ENCODE results near the gene IL17REL.

DNA sequence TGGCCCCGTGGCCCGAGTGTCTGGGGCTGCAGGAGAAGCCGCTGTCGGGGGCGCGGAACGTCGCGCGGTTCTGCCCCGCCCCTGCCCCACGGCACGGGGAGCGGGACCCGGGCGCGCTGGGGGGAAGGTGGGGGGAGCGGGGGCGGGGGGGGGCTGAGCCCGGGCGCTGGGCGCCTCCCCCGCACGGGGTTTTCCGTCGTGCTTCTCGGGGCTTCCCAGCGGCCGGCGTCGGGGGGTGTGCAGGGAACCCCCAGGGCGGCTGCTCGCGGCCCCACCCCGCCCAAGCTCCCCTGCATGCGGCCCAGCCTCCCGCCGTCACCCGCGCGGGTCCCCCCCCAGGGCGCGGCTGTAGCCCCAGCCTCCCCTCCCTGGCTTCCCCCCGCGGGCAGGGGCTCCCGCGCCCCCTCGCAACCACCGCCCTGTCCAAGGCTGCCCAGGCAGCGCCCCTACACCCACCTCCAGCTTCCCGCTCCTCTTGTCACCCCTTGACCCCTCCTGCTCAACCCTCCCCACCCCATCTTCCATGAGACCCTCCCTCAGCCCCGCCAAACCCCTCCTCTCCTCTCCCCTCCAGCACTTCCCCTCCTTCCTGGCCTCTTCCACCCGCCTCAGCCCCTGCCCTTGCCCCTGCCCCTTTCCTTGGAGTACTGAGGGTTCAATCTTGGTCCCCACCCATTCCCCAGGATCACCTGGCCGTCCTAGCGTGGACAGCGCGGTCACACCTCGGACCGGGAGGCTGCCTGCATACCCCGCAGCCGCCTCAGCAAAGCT, 1.7 kb downstream of the IL17REL start:
- TF ChIP-seq, protein P1, sequence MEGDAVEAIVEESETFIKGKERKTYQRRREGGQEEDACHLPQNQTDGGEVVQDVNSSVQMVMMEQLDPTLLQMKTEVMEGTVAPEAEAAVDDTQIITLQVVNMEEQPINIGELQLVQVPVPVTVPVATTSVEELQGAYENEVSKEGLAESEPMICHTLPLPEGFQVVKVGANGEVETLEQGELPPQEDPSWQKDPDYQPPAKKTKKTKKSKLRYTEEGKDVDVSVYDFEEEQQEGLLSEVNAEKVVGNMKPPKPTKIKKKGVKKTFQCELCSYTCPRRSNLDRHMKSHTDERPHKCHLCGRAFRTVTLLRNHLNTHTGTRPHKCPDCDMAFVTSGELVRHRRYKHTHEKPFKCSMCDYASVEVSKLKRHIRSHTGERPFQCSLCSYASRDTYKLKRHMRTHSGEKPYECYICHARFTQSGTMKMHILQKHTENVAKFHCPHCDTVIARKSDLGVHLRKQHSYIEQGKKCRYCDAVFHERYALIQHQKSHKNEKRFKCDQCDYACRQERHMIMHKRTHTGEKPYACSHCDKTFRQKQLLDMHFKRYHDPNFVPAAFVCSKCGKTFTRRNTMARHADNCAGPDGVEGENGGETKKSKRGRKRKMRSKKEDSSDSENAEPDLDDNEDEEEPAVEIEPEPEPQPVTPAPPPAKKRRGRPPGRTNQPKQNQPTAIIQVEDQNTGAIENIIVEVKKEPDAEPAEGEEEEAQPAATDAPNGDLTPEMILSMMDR (IDR thresholded peaks at IDR 0.05; ENCODE audit: low read length): no peak
- TF ChIP-seq EZH2 (IDR thresholded peaks at IDR 0.05; ENCODE audit: borderline replicate concordance, low read length): no peak

Data from OCI-LY1 (cell line).